GM23248 (cell line): ENCODE data around the gene C20orf141.

Experiments
- EZH2 ChIP-seq: fragments of 200-600 bp; sonication (generic); IDR thresholded peaks from 2 replicates; pipeline ENCODE4 v1.6.1; 2018; ENCODE audit warnings: antibody characterized with exemption, mild to moderate bottlenecking; ENCODE audit not compliant: insufficient read depth, poor library complexity, severe bottlenecking
- EZH2phosphoT487 ChIP-seq: fragments of 200-600 bp; sonication (generic); IDR thresholded peaks from 2 replicates; pipeline ENCODE4 v1.6.1; 2018; ENCODE audit warnings: antibody characterized with exemption, moderate library complexity, mild to moderate bottlenecking, low read depth; ENCODE audit not compliant: insufficient read depth

DNA sequence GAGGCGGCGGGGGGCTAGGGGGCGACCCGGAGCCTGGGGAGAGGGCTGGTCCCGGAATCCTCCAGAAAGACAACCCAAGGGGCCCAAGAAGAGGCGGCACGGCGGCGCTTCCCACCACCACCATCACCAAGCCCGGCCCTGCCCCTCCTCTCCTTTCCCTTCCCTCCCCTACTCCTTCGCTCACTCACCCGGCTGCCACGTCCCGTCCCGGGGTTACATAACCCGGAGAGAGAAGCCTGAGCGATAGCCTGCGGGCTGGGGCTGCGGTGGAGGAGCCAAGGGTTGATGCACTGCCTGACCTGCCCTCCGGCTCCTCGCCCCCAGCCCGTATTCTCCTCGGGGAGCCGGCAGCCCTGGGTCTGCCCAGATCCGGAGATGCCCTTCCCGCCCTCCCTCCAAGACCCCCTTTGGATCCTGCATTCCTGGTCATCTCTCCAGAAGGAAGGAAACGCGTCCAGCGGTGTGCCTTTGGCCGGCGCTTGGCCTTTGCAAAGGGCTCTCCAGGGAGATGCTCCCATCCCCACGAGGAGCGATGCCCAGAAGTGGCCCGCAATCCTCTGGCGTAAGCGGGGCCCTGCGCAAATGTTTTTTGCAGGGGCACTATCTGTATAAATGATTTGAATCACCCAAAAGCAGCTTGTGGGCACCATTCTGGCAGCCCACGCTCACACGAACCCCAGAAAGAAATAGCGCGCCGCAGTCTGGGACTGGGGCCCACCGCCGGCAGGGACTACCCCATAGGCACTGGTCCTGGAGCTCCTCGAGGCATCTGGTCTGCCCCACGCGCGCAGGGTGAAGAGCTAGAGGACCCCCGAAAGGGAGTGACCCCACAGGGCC is 9.7 kb upstream of the C20orf141 start:
- TF ChIP-seq EZH2 = no peak
- TF ChIP-seq EZH2phosphoT487 = no peak
